Measurements from ENCODE around the gene TNS3. TPM values are rescaled to one million over a fixed set of nuclear protein-coding genes. Genes with fewer than 3 reads are reported as not detected.

TNS3 gene
- total and polyA plus RNA-seq, 9 of the 15 experiments (the other 6 are each of a cell fraction or from before 2014, with no cell fraction given): 0.20 TPM; not detected in 8

GRCh38 chr7:47268851-47269836, 312.8 kb downstream of the TNS3 start:
- no peak for ATAC-seq
- BruUV-seq (replicated peaks): no TSS peak
- H4K20me1 ChIP-seq (replicated peaks; ENCODE audit: control insufficient read depth, insufficient read depth, low read length): no peaks in the 10 kb centered on the region; the same call in 1 of the 2 replicates
- H3K9ac ChIP-seq (ENCODE audit: insufficient read depth in 1 of 2, low read depth in 2 of 2, low read length in 2 of 2): no peak overlapping the region
- no peak overlapping the region for H3K27ac ChIP-seq (ENCODE audit: extremely low read depth, low read depth, low read length)
- ChIA-PET POLR2A (no interaction called here), CTCF (ENCODE audit: low intra/inter-chr PET ratio) (no interaction called here)
- H3K4me3 ChIP-seq: no peak overlapping the region
- FAIRE-seq: no peak
- WGBS (ENCODE audit: insufficient coverage, low coverage, missing lambda C conversion rate): 0% methylated on average over 7 of the region's 7 CpGs
- H3K9me3 ChIP-seq (replicated peaks; ENCODE audit: control insufficient read depth, insufficient read depth, low read depth, low read length): no peaks in the 10 kb centered on the region
- no peak overlapping the region for H3K4me2 ChIP-seq (ENCODE audit: insufficient read depth, low read length)
- intact Hi-C loops (cut with micrococcal nuclease): loop anchor here (5.0 to 10.0 kb wide), 2 partner anchors 538 to 846 kb away; no protein-coding TSS in a partner anchor
- peaks cover 3% of the 10 kb centered on the region for H3K9me1 ChIP-seq (ENCODE audit: control insufficient read depth, insufficient read depth, low read length)
- H3K79me2 ChIP-seq (ENCODE audit: control insufficient read depth, insufficient read depth, low read length): no peaks in the 10 kb centered on the region
- H2AFZ ChIP-seq (ENCODE audit: low read depth, low read length): no peak overlapping the region
- peaks cover 0 to 10% of the 10 kb centered on the region in 2 experiments; a peak in 2 of 5 replicates for H3K27me3 ChIP-seq (ENCODE audit: control insufficient read depth in 2 of 2, insufficient read depth in 2 of 2, low read length in 2 of 2)
- no peaks in the 10 kb centered on the region for H3K36me3 ChIP-seq (ENCODE audit: control insufficient read depth, insufficient read depth, low read length)
- DNase-seq (ENCODE audit: extremely low read depth in 1 of 4, low spot score in 3 of 4): no peak
- H3K4me1 ChIP-seq (replicated peaks in 1 of 2; ENCODE audit: control insufficient read depth in 2 of 2, insufficient read depth in 2 of 2, low read length in 2 of 2): peaks cover 5 to 7% of the 10 kb centered on the region in 2 experiments; a peak in 2 of 5 replicates
- in situ Hi-C loops (cut with MboI): no loop called here
- no peak for TF ChIP-seq PRPF4 (IDR thresholded peaks at IDR 0.05; ENCODE audit: insufficient read depth, low read depth, low read length, poor library complexity, severe bottlenecking)
- TF ChIP-seq ZNF444 (CRISPR knock-in tag; IDR thresholded peaks at IDR 0.05): no peak
- TF ChIP-seq ATF4 (CRISPR knock-in tag; IDR thresholded peaks at IDR 0.05): no peak
- no peak for TF ChIP-seq ZNF695 (CRISPR knock-in tag; IDR thresholded peaks at IDR 0.05)
- TF ChIP-seq ZNF644 (tag; IDR thresholded peaks at IDR 0.05; ENCODE audit: low read depth): no peak
- TF ChIP-seq ERF (CRISPR knock-in tag; IDR thresholded peaks at IDR 0.05): no peak
- TF ChIP-seq ZBTB9 (CRISPR knock-in tag; IDR thresholded peaks at IDR 0.05): no peak
- no peak for TF ChIP-seq POLR3G (IDR thresholded peaks at IDR 0.05; ENCODE audit: extremely low read depth, insufficient read length, insufficient replicate concordance)
- no peak for TF ChIP-seq ZNF146 (CRISPR knock-in tag; IDR thresholded peaks at IDR 0.05; ENCODE audit: unreplicated experiment)
- TF ChIP-seq MYNN (IDR thresholded peaks at IDR 0.05): no peak
- no peak for TF ChIP-seq MYNN (CRISPR knock-in tag; IDR thresholded peaks at IDR 0.05)
- no peak for TF ChIP-seq ZNF41 (CRISPR knock-in tag; conservative IDR thresholded peaks at IDR 0.05)
- no peak for TF ChIP-seq ZNF140 (CRISPR knock-in tag; IDR thresholded peaks at IDR 0.05)
- TF ChIP-seq DDX20 (tag; IDR thresholded peaks at IDR 0.05; ENCODE audit: low read depth): no peak
- TF ChIP-seq AFF1 (IDR thresholded peaks at IDR 0.05; ENCODE audit: low read depth in 1 of 2, partially characterized antibody in 2 of 2): no peak
- TF ChIP-seq FOXA1 (IDR thresholded peaks at IDR 0.05; ENCODE audit: borderline replicate concordance): no peak
